MM.1S (cell line): ENCODE results near the gene MEGF8.

Source experiments
- DNase-seq: peaks from one replicate; pipeline ENCODE4 v3.0.0-alpha.2; 2015
- H2AFZ ChIP-seq: fragments of 300-600 bp; sonication (generic); 2 replicates; pipeline ENCODE4 v1.6.0; 2016; ENCODE audit warnings: antibody characterized with exemption, low read length
- H3F3A ChIP-seq: fragments of 300-600 bp; sonication (generic); 2 replicates; pipeline ENCODE4 v1.6.1; 2016; ENCODE audit warnings: mild to moderate bottlenecking, antibody characterized with exemption, low read length, moderate library complexity, mixed read lengths; ENCODE audit not compliant: insufficient read depth
- H3K27ac ChIP-seq: fragments of 300-600 bp; sonication (generic); 2 replicates; pipeline ENCODE4 v1.5.1; 2016; ENCODE audit warnings: mild to moderate bottlenecking, low read length
- H3K27me3 ChIP-seq: fragments of 300-600 bp; sonication (generic); replicated peaks from 2 replicates; pipeline ENCODE4 v1.6.0; 2016; ENCODE audit warnings: low read length; ENCODE audit not compliant: insufficient read depth
- H3K36me3 ChIP-seq: fragments of 300-600 bp; sonication (generic); replicated peaks from 2 replicates; pipeline ENCODE4 v1.6.1; 2016; ENCODE audit warnings: mild to moderate bottlenecking, low read length, mixed read lengths; ENCODE audit not compliant: insufficient read depth
- H3K4me1 ChIP-seq: fragments of 300-600 bp; sonication (generic); 2 replicates; pipeline ENCODE4 v1.6.1; 2016; ENCODE audit warnings: low read length, mixed read lengths
- H3K4me2 ChIP-seq: fragments of 300-600 bp; sonication (generic); 2 replicates; pipeline ENCODE4 v1.6.0; 2016; ENCODE audit warnings: low read depth, low read length
- H3K4me3 ChIP-seq: fragments of 300-600 bp; sonication (generic); 2 replicates; pipeline ENCODE4 v1.5.1; 2016; ENCODE audit warnings: low read length, mixed read lengths
- H3K79me2 ChIP-seq: fragments of 300-600 bp; sonication (generic); 2 replicates; pipeline ENCODE4 v1.6.1; 2016; ENCODE audit warnings: mixed run types, low read length, mixed read lengths
- H3K9ac ChIP-seq: fragments of 300-600 bp; sonication (generic); 2 replicates; pipeline ENCODE4 v1.6.1; 2016; ENCODE audit warnings: low read length, mixed read lengths
- H3K9me2 ChIP-seq: fragments of 300-600 bp; sonication (generic); replicated peaks from 2 replicates; pipeline ENCODE4 v1.6.1; 2016; ENCODE audit warnings: mild to moderate bottlenecking, low read length, mixed read lengths; ENCODE audit not compliant: insufficient read depth
- H3K9me3 ChIP-seq: fragments of 300-600 bp; sonication (generic); replicated peaks from 2 replicates; pipeline ENCODE4 v1.6.1; 2016; ENCODE audit warnings: mild to moderate bottlenecking, low read length, mixed read lengths; ENCODE audit not compliant: insufficient read depth
- H4K20me1 ChIP-seq: fragments of 300-600 bp; sonication (generic); 2 replicates; pipeline ENCODE4 v1.6.1; 2016; ENCODE audit warnings: mild to moderate bottlenecking, low read length, moderate library complexity, mixed read lengths; ENCODE audit not compliant: insufficient read depth
- CTCF ChIP-seq: fragments of 300-600 bp; sonication (generic); IDR thresholded peaks from 2 replicates; pipeline ENCODE4 v1.5.1; 2016; ENCODE audit warnings: antibody characterized with exemption, low read length, mixed read lengths
- EZH2 ChIP-seq: fragments of 300-600 bp; sonication (generic); optimal IDR thresholded peaks from 2 replicates; pipeline ENCODE3; 2017; ENCODE audit warnings: low read depth, mild to moderate bottlenecking, antibody characterized with exemption, low read length, mixed read lengths
- EZH2phosphoT487 ChIP-seq: fragments of 300-600 bp; sonication (generic); IDR thresholded peaks from 2 replicates; pipeline ENCODE4 v1.6.1; 2018; ENCODE audit warnings: antibody characterized with exemption, low read length

MEGF8 gene

GRCh38 chr19:42368765-42369164 is 43.3 kb downstream of the MEGF8 start:
- Histone ChIP-seq H3K4me2 (no peak overlapping the region), H4K20me1 (no peaks in the 10 kb centered on the region), H3K9me2 (no peaks in the 10 kb centered on the region), H3K9ac (no peak overlapping the region), H3K27ac (no peak overlapping the region), H3K79me2 (no peaks in the 10 kb centered on the region), H3F3A (no peaks in the 10 kb centered on the region), H3K36me3 (no peaks in the 10 kb centered on the region), H3K4me3 (no peak overlapping the region), H3K9me3 (no peaks in the 10 kb centered on the region), H3K4me1 (no peaks in the 10 kb centered on the region), H2AFZ (no peak overlapping the region), H3K27me3 (no peaks in the 10 kb centered on the region)
- no peak for DNase-seq
- TF ChIP-seq EZH2 (no peak), EZH2phosphoT487 (no peak), CTCF (no peak)

GRCh38 chr19:42369433-42370067 is 44.1 kb downstream of the MEGF8 start:
- Histone ChIP-seq H4K20me1 (no peaks in the 10 kb centered on the region), H3K4me2 (no peak overlapping the region), H3K9me2 (no peaks in the 10 kb centered on the region), H3K79me2 (no peaks in the 10 kb centered on the region), H3K9me3 (no peaks in the 10 kb centered on the region), H3F3A (no peaks in the 10 kb centered on the region), H3K4me3 (no peak overlapping the region), H3K27me3 (no peaks in the 10 kb centered on the region), H3K4me1 (no peaks in the 10 kb centered on the region), H3K27ac (no peak overlapping the region), H3K9ac (no peak overlapping the region), H3K36me3 (no peaks in the 10 kb centered on the region), H2AFZ (no peak overlapping the region)
- TF ChIP-seq CTCF (no peak), EZH2phosphoT487 (no peak), EZH2 (no peak)
- no peak for DNase-seq

- DNase-seq: no peak
- H3K27ac ChIP-seq: no peak overlapping the region
- H3K9me3 ChIP-seq: no peaks in the 10 kb centered on the region
- H3K4me2 ChIP-seq: no peak overlapping the region
- H3K27me3 ChIP-seq: no peaks in the 10 kb centered on the region
- H4K20me1 ChIP-seq: no peaks in the 10 kb centered on the region
- no peaks in the 10 kb centered on the region for H3K36me3 ChIP-seq
- TF ChIP-seq EZH2 (no peak), EZH2phosphoT487 (no peak), CTCF (no peak)
- no peak overlapping the region for H2AFZ ChIP-seq
- no peak overlapping the region for H3K9ac ChIP-seq
- no peaks in the 10 kb centered on the region for H3K79me2 ChIP-seq
- no peak overlapping the region for H3K4me3 ChIP-seq
- no peaks in the 10 kb centered on the region for H3F3A ChIP-seq
- no peaks in the 10 kb centered on the region for H3K9me2 ChIP-seq
- no peaks in the 10 kb centered on the region for H3K4me1 ChIP-seq
Observed at GRCh38 chr19:42370068-42370520, 44.7 kb downstream of the MEGF8 start.
